Brain microvascular endothelial cell (primary cell): Measurements from ENCODE around the gene PTH2R.
"Not testable (repeated sequence)": the region's sequence is repeated elsewhere in the genome, so short reads cannot be mapped to it uniquely, and the experiment has no call there.

Experiments used
- DNase-seq: peaks from one replicate; pipeline ENCODE4 v3.0.0-alpha.2; 2020
- H3K27ac ChIP-seq: fragments of 250-450 bp; sonication (Bioruptor Pico); 2 replicates; pipeline ENCODE4 v1.5.1; 2020; ENCODE audit warnings: mild to moderate bottlenecking, moderate library complexity
- H3K27me3 ChIP-seq: fragments of 250-450 bp; sonication (Bioruptor Pico); replicated peaks from 2 replicates; pipeline ENCODE4 v1.5.1; 2020; ENCODE audit warnings: mild to moderate bottlenecking
- H3K36me3 ChIP-seq: fragments of 250-450 bp; sonication (Bioruptor Pico); replicated peaks from 2 replicates; pipeline ENCODE4 v1.5.1; 2020; ENCODE audit warnings: mild to moderate bottlenecking
- H3K4me3 ChIP-seq: 2 replicates; pipeline ENCODE4 v1.5.1; 2011; ENCODE audit warnings: low read depth, mild to moderate bottlenecking, control low read depth, low read length, moderate library complexity
- in situ Hi-C: cut with HindIII; loops from 2 replicates; pipeline ENCODE4 v1.10.0; 2017; ENCODE audit warnings: low sequenced_read_pairs, low pct_ligation_motif_present
- TF ChIP-seq, protein P1 (sequence below): IDR thresholded peaks from 2 replicates; pipeline ENCODE4 v1.5.1; 2011; ENCODE audit warnings: low read depth, mild to moderate bottlenecking, moderate library complexity, low read length, control low read depth, inconsistent platforms; ENCODE audit errors: missing control alignments

Gene PTH2R

GRCh38 chr2:208493186-208493585 is 86.6 kb downstream of the PTH2R start:
- in situ Hi-C loops: no loop called here
- H3K27ac ChIP-seq: no peak overlapping the region

DNA sequence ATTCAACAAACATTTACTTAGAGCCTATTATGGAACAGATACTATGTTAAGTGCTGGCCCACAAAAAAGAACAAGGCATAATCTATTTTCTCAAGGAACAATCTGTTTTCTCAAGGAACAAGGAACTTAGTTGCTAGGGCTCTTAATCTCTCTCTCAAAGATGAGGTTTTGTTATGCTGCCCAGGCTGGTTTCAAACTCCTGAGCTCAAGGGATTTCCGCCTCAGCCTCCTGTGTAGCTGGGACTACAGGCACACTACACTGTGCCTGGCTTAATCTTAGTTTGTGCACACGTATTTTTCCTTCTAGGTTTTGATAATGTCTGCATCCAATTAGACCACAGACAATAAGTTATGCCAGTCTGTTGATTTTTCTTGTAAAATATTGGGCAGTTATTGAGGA is 89.5 kb downstream of the PTH2R start:
- in situ Hi-C loops: no loop called here
- TF ChIP-seq, protein P1, sequence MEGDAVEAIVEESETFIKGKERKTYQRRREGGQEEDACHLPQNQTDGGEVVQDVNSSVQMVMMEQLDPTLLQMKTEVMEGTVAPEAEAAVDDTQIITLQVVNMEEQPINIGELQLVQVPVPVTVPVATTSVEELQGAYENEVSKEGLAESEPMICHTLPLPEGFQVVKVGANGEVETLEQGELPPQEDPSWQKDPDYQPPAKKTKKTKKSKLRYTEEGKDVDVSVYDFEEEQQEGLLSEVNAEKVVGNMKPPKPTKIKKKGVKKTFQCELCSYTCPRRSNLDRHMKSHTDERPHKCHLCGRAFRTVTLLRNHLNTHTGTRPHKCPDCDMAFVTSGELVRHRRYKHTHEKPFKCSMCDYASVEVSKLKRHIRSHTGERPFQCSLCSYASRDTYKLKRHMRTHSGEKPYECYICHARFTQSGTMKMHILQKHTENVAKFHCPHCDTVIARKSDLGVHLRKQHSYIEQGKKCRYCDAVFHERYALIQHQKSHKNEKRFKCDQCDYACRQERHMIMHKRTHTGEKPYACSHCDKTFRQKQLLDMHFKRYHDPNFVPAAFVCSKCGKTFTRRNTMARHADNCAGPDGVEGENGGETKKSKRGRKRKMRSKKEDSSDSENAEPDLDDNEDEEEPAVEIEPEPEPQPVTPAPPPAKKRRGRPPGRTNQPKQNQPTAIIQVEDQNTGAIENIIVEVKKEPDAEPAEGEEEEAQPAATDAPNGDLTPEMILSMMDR: no peak

More at GRCh38 chr2:208493186-208493585, 86.6 kb downstream of the PTH2R start:
- TF ChIP-seq, protein P1: no peak
- Histone ChIP-seq H3K36me3 (no peaks in the 10 kb centered on the region), H3K27me3 (no peaks in the 10 kb centered on the region), H3K4me3 (no peak overlapping the region)
- DNase-seq: no peak

GRCh38 chr2:208501206-208501605 is 94.6 kb downstream of the PTH2R start:
- Histone ChIP-seq H3K4me3 (no peak overlapping the region), H3K27me3 (no peaks in the 10 kb centered on the region), H3K27ac (no peak overlapping the region), H3K36me3 (no peaks in the 10 kb centered on the region)
- TF ChIP-seq, protein P1: no peak
- in situ Hi-C loops: no loop called here
- peak; percentile 1 for DNase-seq

More for the DNA sequence above, 89.5 kb downstream of the PTH2R start:
- Histone ChIP-seq H3K4me3 (no peak overlapping the region), H3K27ac (no peak overlapping the region), H3K27me3 (no peaks in the 10 kb centered on the region), H3K36me3 (no peaks in the 10 kb centered on the region)
- no peak for DNase-seq

- TF ChIP-seq, protein P1: no peak
- no peak overlapping the region for H3K27ac ChIP-seq
- no peaks in the 10 kb centered on the region for H3K27me3 ChIP-seq
- no peak overlapping the region for H3K4me3 ChIP-seq
- H3K36me3 ChIP-seq: no peaks in the 10 kb centered on the region
- no peak for DNase-seq
- in situ Hi-C loops: no loop called here
These were observed 95.7 kb downstream of the PTH2R start for GRCh38 chr2:208502288-208502687.

DNA sequence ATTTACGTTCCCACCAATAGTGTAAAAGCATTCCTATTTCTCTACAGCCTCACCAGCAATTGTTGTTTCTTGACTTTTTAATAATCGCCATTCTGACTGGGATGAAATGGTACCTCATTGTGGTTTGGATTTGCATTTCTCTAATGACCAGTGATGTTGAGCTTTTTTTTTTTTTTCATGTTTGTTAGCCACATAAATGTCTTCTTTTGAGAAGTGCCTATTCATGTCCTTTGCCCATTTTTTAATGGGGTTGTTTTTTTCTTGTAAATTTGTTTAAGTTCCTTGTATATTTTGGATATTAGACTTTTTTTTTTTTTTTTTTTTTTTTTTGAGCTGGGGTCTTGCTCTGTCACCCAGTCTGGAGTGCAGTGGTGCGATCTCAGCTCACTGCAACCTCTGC is 98.8 kb downstream of the PTH2R start:
- H3K27ac ChIP-seq, DNase-seq, in situ Hi-C loops, H3K27me3 ChIP-seq, H3K4me3 ChIP-seq, H3K36me3 ChIP-seq: not testable (repeated sequence)

- no peak for DNase-seq
- in situ Hi-C loops: no loop called here
- Histone ChIP-seq H3K4me3 (no peak overlapping the region), H3K27ac (no peak overlapping the region), H3K36me3 (no peaks in the 10 kb centered on the region), H3K27me3 (no peaks in the 10 kb centered on the region)
- TF ChIP-seq, protein P1: no peak
These were observed 103.0 kb downstream of the PTH2R start for GRCh38 chr2:208509586-208509985.
